ENCODE results near the gene OPCML. TPM values are rescaled to one million over a fixed set of nuclear protein-coding genes. Genes with fewer than 3 reads are reported as not detected.

Gene OPCML
- total RNA-seq, 2 donors from 2014 or later = 0.04 TPM; not detected in 1

- TF ChIP-seq CTCF (IDR thresholded peaks at IDR 0.05) = no peak
- H3K4me1 ChIP-seq = no peaks in the 10 kb centered on the region
- H3K27ac ChIP-seq = no peak overlapping the region
- no peak for DNase-seq (ENCODE audit: low spot score)
- H3K27me3 ChIP-seq = no peaks in the 10 kb centered on the region
- no peaks in the 10 kb centered on the region for H3K36me3 ChIP-seq
- H3K4me3 ChIP-seq = no peak overlapping the region
- H3K9me3 ChIP-seq = no peaks in the 10 kb centered on the region
Observed at GRCh38 chr11:132862933-132863332, 669.4 kb downstream of the OPCML start.

- Histone ChIP-seq H3K4me1 (no peaks in the 10 kb centered on the region), H3K27ac (no peak overlapping the region), H3K9me3 (no peaks in the 10 kb centered on the region), H3K4me3 (no peak overlapping the region), H3K36me3 (no peaks in the 10 kb centered on the region), H3K27me3 (no peaks in the 10 kb centered on the region)
- no peak for DNase-seq (ENCODE audit: low spot score)
- TF ChIP-seq CTCF (IDR thresholded peaks at IDR 0.05) = no peak
Observed at GRCh38 chr11:132862137-132862536, 670.2 kb downstream of the OPCML start.

- no peaks in the 10 kb centered on the region for H3K9me3 ChIP-seq
- H3K27ac ChIP-seq = no peak overlapping the region
- no peaks in the 10 kb centered on the region for H3K27me3 ChIP-seq
- no peak for TF ChIP-seq CTCF (IDR thresholded peaks at IDR 0.05)
- no peak for DNase-seq (ENCODE audit: low spot score)
- no peaks in the 10 kb centered on the region for H3K36me3 ChIP-seq
- H3K4me1 ChIP-seq = no peaks in the 10 kb centered on the region
- no peak overlapping the region for H3K4me3 ChIP-seq
Observed at GRCh38 chr11:132859306-132859705, 673.0 kb downstream of the OPCML start.

GRCh38 chr11:132858223-132858622 is 674.1 kb downstream of the OPCML start:
- Histone ChIP-seq H3K9me3 (no peaks in the 10 kb centered on the region), H3K4me1 (no peaks in the 10 kb centered on the region), H3K27me3 (no peaks in the 10 kb centered on the region), H3K36me3 (no peaks in the 10 kb centered on the region), H3K27ac (no peak overlapping the region), H3K4me3 (no peak overlapping the region)
- DNase-seq (ENCODE audit: low spot score) = no peak
- TF ChIP-seq CTCF (IDR thresholded peaks at IDR 0.05) = no peak

GRCh38 chr11:132856032-132856431 is 676.3 kb downstream of the OPCML start:
- H3K27me3 ChIP-seq = no peaks in the 10 kb centered on the region
- no peak for DNase-seq (ENCODE audit: low spot score)
- no peaks in the 10 kb centered on the region for H3K9me3 ChIP-seq
- no peaks in the 10 kb centered on the region for H3K4me1 ChIP-seq
- TF ChIP-seq CTCF (IDR thresholded peaks at IDR 0.05) = no peak
- H3K27ac ChIP-seq = no peak overlapping the region
- H3K4me3 ChIP-seq = no peak overlapping the region
- H3K36me3 ChIP-seq = no peaks in the 10 kb centered on the region

- Histone ChIP-seq H3K9me3 (no peaks in the 10 kb centered on the region), H3K4me1 (no peaks in the 10 kb centered on the region), H3K27ac (no peak overlapping the region), H3K4me3 (no peak overlapping the region), H3K27me3 (no peaks in the 10 kb centered on the region), H3K36me3 (no peaks in the 10 kb centered on the region)
- no peak for DNase-seq (ENCODE audit: low spot score)
- TF ChIP-seq CTCF (IDR thresholded peaks at IDR 0.05) = no peak
Observed at GRCh38 chr11:132855516-132855915, 676.8 kb downstream of the OPCML start.
